Mesendoderm (in vitro differentiated cells): ENCODE data around the gene RAET1L.
"Not testable (repeated sequence)": the region's sequence is repeated elsewhere in the genome, so short reads cannot be mapped to it uniquely, and the experiment has no call there.

Experiments
- DNase-seq: peaks from one replicate; pipeline ENCODE4 v3.0.0; 2013
- H2AK5ac ChIP-seq: 2 replicates; pipeline ENCODE4 v1.6.1; 2013; ENCODE audit warnings: low read length, inconsistent platforms
- H2BK120ac ChIP-seq: 2 replicates; pipeline ENCODE4 v1.6.1; 2013; ENCODE audit warnings: low read depth, mild to moderate bottlenecking, low read length, moderate library complexity, mixed read lengths
- H2BK15ac ChIP-seq: replicated peaks from 2 replicates; pipeline ENCODE4 v1.6.1; 2013; ENCODE audit warnings: low read depth, mild to moderate bottlenecking, moderate library complexity
- H2BK5ac ChIP-seq: 2 replicates; pipeline ENCODE4 v1.6.1; 2013; ENCODE audit warnings: low read length, inconsistent platforms
- H3K18ac ChIP-seq: 2 replicates; pipeline ENCODE4 v1.6.1; 2013; ENCODE audit warnings: mild to moderate bottlenecking, low read length, mixed read lengths
- H3K23ac ChIP-seq: one replicate; pipeline ENCODE4 v1.6.1; 2013; ENCODE audit warnings: low read length
- H3K27ac ChIP-seq: 2 replicates; pipeline ENCODE4 v1.5.1; 2013; ENCODE audit warnings: low read depth, mild to moderate bottlenecking, inconsistent platforms, low read length, moderate library complexity
- H3K27me3 ChIP-seq: 2 replicates; pipeline ENCODE4 v1.6.1; 2013; ENCODE audit warnings: low read length, control low read depth, mild to moderate bottlenecking, inconsistent platforms; ENCODE audit not compliant: insufficient read depth, poor library complexity
- H3K36me3 ChIP-seq: 2 replicates; pipeline ENCODE4 v1.6.1; 2013; ENCODE audit warnings: low read length, inconsistent platforms; ENCODE audit not compliant: control insufficient read depth, insufficient read depth
- H3K4ac ChIP-seq: one replicate; pipeline ENCODE4 v1.6.1; 2013; ENCODE audit warnings: low read depth, mild to moderate bottlenecking, low read length, moderate library complexity
- H3K4me1 ChIP-seq: 2 replicates; pipeline ENCODE4 v1.6.1; 2013; ENCODE audit warnings: low read depth, low read length, inconsistent platforms; ENCODE audit not compliant: control insufficient read depth
- H3K4me2 ChIP-seq: 2 replicates; pipeline ENCODE4 v1.6.1; 2013; ENCODE audit warnings: low read length
- H3K4me3 ChIP-seq: 2 replicates; pipeline ENCODE4 v1.5.1; 2013; ENCODE audit warnings: mild to moderate bottlenecking, low read length
- H3K56ac ChIP-seq: one replicate; pipeline ENCODE4 v1.6.1; 2013; ENCODE audit warnings: low read length
- H3K79me1 ChIP-seq: 2 replicates; pipeline ENCODE4 v1.6.1; 2013; ENCODE audit warnings: low read length, inconsistent platforms
- H3K79me2 ChIP-seq: 2 replicates; pipeline ENCODE4 v1.6.1; 2013; ENCODE audit warnings: mild to moderate bottlenecking, low read length; ENCODE audit not compliant: control insufficient read depth, insufficient read depth
- H3K9ac ChIP-seq: 2 replicates; pipeline ENCODE4 v1.6.1; 2013; ENCODE audit warnings: low read length, inconsistent platforms
- H4K5ac ChIP-seq: one replicate; pipeline ENCODE4 v1.6.1; 2013; ENCODE audit warnings: low read length
- H4K8ac ChIP-seq: one replicate; pipeline ENCODE4 v1.6.1; 2013; ENCODE audit warnings: low read depth, mild to moderate bottlenecking, control low read depth, low read length, moderate library complexity
- WGBS: extraction: QIAGEN DNeasy Blood & Tissue Kit; methylation state at CpG from one replicate; pipeline ENCODE4 v1.1.7; 2013; ENCODE audit warnings: low lambda C conversion rate, missing lambda C conversion rate; ENCODE audit not compliant: insufficient coverage; ENCODE audit errors: extremely low coverage; 5-methylcytosine and 5-hydroxymethylcytosine counted together

Gene RAET1L

GRCh38 chr6:149974394-149974793 lies 50.9 kb downstream of the RAET1L start:
- not testable (repeated sequence) for H2BK5ac ChIP-seq, H3K27me3 ChIP-seq, H4K8ac ChIP-seq, H3K4me3 ChIP-seq, H3K9ac ChIP-seq, H3K79me1 ChIP-seq, H2BK120ac ChIP-seq, H3K4me1 ChIP-seq, DNase-seq, H3K56ac ChIP-seq, H3K18ac ChIP-seq, H2AK5ac ChIP-seq, H3K4me2 ChIP-seq, H3K4ac ChIP-seq, H3K79me2 ChIP-seq, H2BK15ac ChIP-seq, H3K23ac ChIP-seq, H4K5ac ChIP-seq, H3K36me3 ChIP-seq, H3K27ac ChIP-seq
- WGBS = no CpG with 5 or more reads among the region's 6 CpGs

GRCh38 chr6:149969635-149970034 lies 55.7 kb downstream of the RAET1L start:
- no peak overlapping the region for H2BK5ac ChIP-seq
- no peaks in the 10 kb centered on the region for H3K79me2 ChIP-seq
- no peaks in the 10 kb centered on the region for H3K79me1 ChIP-seq
- no peak overlapping the region for H3K27ac ChIP-seq
- no peak overlapping the region for H3K4ac ChIP-seq
- H3K4me1 ChIP-seq = no peaks in the 10 kb centered on the region
- H3K4me2 ChIP-seq = no peak overlapping the region
- H3K4me3 ChIP-seq = no peak overlapping the region
- H3K23ac ChIP-seq = no peak overlapping the region
- DNase-seq = no peak
- peaks cover 21% of the 10 kb centered on the region for H3K27me3 ChIP-seq
- H4K8ac ChIP-seq = no peak overlapping the region
- no peak overlapping the region for H4K5ac ChIP-seq
- WGBS = no CpG with 5 or more reads among the region's 2 CpGs
- H3K9ac ChIP-seq = no peak overlapping the region
- no peak overlapping the region for H3K56ac ChIP-seq
- no peaks in the 10 kb centered on the region for H3K36me3 ChIP-seq
- no peak overlapping the region for H2BK120ac ChIP-seq
- H2BK15ac ChIP-seq = no peak overlapping the region
- no peak overlapping the region for H2AK5ac ChIP-seq
- H3K18ac ChIP-seq = no peak overlapping the region

GRCh38 chr6:149968909-149969308 lies 56.4 kb downstream of the RAET1L start:
- H3K79me1 ChIP-seq, H3K79me2 ChIP-seq, H3K36me3 ChIP-seq, H3K18ac ChIP-seq, H2AK5ac ChIP-seq, H2BK15ac ChIP-seq, H3K4me3 ChIP-seq, H3K4me1 ChIP-seq, H3K9ac ChIP-seq, H2BK5ac ChIP-seq, H3K4me2 ChIP-seq, H3K23ac ChIP-seq, DNase-seq, H3K56ac ChIP-seq, H2BK120ac ChIP-seq, H3K27ac ChIP-seq, H4K5ac ChIP-seq, H3K4ac ChIP-seq, H4K8ac ChIP-seq: not testable (repeated sequence)
- peaks cover 26% of the 10 kb centered on the region for H3K27me3 ChIP-seq
- no CpG with 5 or more reads among the region's 2 CpGs for WGBS
